A673 (cell line): ENCODE results near the gene DHCR24.

Source experiments
- CTCF ChIP-seq: fragments of 300-800, 200-600 bp; sonication (generic); conservative IDR thresholded peaks from 2 replicates; pipeline ENCODE4 v1.5.1; 2017; ENCODE audit warnings: low read depth, mild to moderate bottlenecking, antibody characterized with exemption, low read length, moderate library complexity, mixed read lengths
- EZH2 ChIP-seq: fragments of 200-600 bp; sonication (generic); IDR thresholded peaks from 2 replicates; pipeline ENCODE4 v1.6.1; 2017; ENCODE audit warnings: borderline replicate concordance, low read depth, mild to moderate bottlenecking, mixed read lengths, antibody characterized with exemption, low read length; ENCODE audit not compliant: poor library complexity, severe bottlenecking

- no peak for TF ChIP-seq CTCF
- TF ChIP-seq EZH2, result no peak
Measured at GRCh38 chr1:54842206-54842915, 44.6 kb downstream of the DHCR24 start.
